Measurements from ENCODE around the gene MATN4. TPM values are rescaled to one million over a fixed set of nuclear protein-coding genes. Genes with fewer than 3 reads are reported as not detected.
A peak's percentile ranks its signal among the peaks of the same experiment; 100 is the strongest.

MATN4 gene
- total and polyA plus RNA-seq, 2 of the 13 experiments (the other 11 are each of a cell fraction or from before 2014, with no cell fraction given) = not detected

DNA sequence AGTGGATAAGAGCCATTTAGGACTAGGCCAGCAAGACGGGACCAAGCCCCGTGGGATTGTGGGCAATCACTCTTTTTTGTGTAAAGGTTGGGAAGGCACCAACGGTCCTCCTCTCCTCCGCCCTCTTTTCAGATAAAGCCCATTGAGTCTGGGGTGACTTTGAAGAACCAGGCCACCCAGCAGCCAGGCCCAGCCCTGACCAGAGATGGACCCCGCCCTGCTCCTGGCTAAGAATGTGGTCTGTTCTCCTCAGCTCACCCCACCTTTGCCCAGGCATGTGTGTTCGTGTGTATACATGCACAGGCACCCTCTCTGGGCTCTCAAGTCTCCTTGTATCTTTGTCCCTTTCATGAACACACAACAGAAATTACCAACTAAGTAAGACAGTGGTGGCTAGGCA is 31.0 kb upstream of the MATN4 start:
- peaks cover 44% of the 10 kb centered on the region for H3K79me2 ChIP-seq (ENCODE audit: insufficient read depth, low read length)
- peaks cover 83% of the 10 kb centered on the region for H3K4me1 ChIP-seq (ENCODE audit: insufficient read depth, low read length)
- in situ Hi-C loops (cut with HindIII; ENCODE audit: extremely low pct_ligation_motif_present, low pct_unique_long_range_greater_than_20kb) = no loop called here
- H4K20me1 ChIP-seq (ENCODE audit: insufficient read depth, low read length) = no peaks in the 10 kb centered on the region
- H3K36me3 ChIP-seq (replicated peaks in 1 of 2; ENCODE audit: control insufficient read depth in 1 of 2, insufficient read depth in 2 of 2, low read length in 2 of 2) = peaks cover 6 to 7% of the 10 kb centered on the region in 2 experiments; a peak in 3 of 5 replicates
- FAIRE-seq (peak; percentile 12), DNase-seq (ENCODE audit: low spot score) (no peak), ATAC-seq (no peak)
- no peaks in the 10 kb centered on the region for H3K27me3 ChIP-seq (ENCODE audit: control insufficient read depth in 1 of 2, insufficient read depth in 2 of 2, low read length in 2 of 2)
- ChIA-PET CTCF (ENCODE audit: low intra/inter-chr PET ratio, low total read pairs) (no interaction called here), POLR2A (interaction anchor here (0.6 to 23.9 kb wide), 3 partner anchors 21 to 429 kb away, joined by 3 to 1422 read pairs (median 25); partner anchors contain the start of genes PABPC1L, SDC4 and SYS1)
- intact Hi-C loops (cut with micrococcal nuclease; ENCODE audit: unreplicated experiment) = no loop called here
- peak overlapping the region; percentile 84 for H3K4me2 ChIP-seq (ENCODE audit: low read depth, low read length)
- no TSS peak for BruUV-seq (replicated peaks)
- WGBS (ENCODE audit: low lambda C conversion rate) = 77% methylated on average over 6 of the region's 6 CpGs
- H3K9ac ChIP-seq (ENCODE audit: insufficient read depth, low read depth, low read length) = peak overlapping the region; percentile 70; the same call in 1 of the 2 replicates
- H3K4me3 ChIP-seq (replicated peaks in 1 of 3; ENCODE audit: insufficient read depth in 1 of 3, low read depth in 2 of 3, low read length in 3 of 3) = no peak overlapping the region
- no peaks in the 10 kb centered on the region for H3K9me3 ChIP-seq (ENCODE audit: low read length)
- no peak overlapping the region for H2AFZ ChIP-seq (ENCODE audit: low read length)
- peak overlapping the region; percentile 80 for H3K27ac ChIP-seq (ENCODE audit: extremely low read length, insufficient read depth, low read length)
- TF ChIP-seq ZNF44 (CRISPR knock-in tag; IDR thresholded peaks at IDR 0.05) (no peak), ZKSCAN5 (CRISPR knock-in tag; IDR thresholded peaks at IDR 0.05) (no peak), ZNF615 (CRISPR knock-in tag; IDR thresholded peaks at IDR 0.05; ENCODE audit: borderline replicate concordance) (no peak), SIN3B (IDR thresholded peaks at IDR 0.05; ENCODE audit: low read length) (no peak), ZNF598 (CRISPR knock-in tag; IDR thresholded peaks at IDR 0.05; ENCODE audit: borderline replicate concordance) (no peak), ZBTB38 (CRISPR knock-in tag; IDR thresholded peaks at IDR 0.05) (0 out of 2 replicates have a peak, but pooled peaks have one; percentile 10), MLLT10 (CRISPR knock-in tag; IDR thresholded peaks at IDR 0.05) (no peak), ZNF263 (CRISPR knock-in tag; IDR thresholded peaks at IDR 0.05) (no peak), MIXL1 (CRISPR knock-in tag; IDR thresholded peaks at IDR 0.05) (no peak), SOX5 (CRISPR knock-in tag; IDR thresholded peaks at IDR 0.05; ENCODE audit: borderline replicate concordance) (no peak), MTF1 (CRISPR knock-in tag; IDR thresholded peaks at IDR 0.05) (no peak), HNRNPH1 (optimal IDR thresholded peaks at IDR 0.05; ENCODE audit: low read depth, low read length) (no peak), PRPF4 (IDR thresholded peaks at IDR 0.05; ENCODE audit: low read depth, low read length, poor library complexity, severe bottlenecking) (no peak), ZNF782 (CRISPR knock-in tag; IDR thresholded peaks at IDR 0.05; ENCODE audit: borderline replicate concordance) (no peak), ZFP41 (CRISPR knock-in tag; IDR thresholded peaks at IDR 0.05; ENCODE audit: borderline replicate concordance) (no peak)
- TF ChIP-seq, protein P1, sequence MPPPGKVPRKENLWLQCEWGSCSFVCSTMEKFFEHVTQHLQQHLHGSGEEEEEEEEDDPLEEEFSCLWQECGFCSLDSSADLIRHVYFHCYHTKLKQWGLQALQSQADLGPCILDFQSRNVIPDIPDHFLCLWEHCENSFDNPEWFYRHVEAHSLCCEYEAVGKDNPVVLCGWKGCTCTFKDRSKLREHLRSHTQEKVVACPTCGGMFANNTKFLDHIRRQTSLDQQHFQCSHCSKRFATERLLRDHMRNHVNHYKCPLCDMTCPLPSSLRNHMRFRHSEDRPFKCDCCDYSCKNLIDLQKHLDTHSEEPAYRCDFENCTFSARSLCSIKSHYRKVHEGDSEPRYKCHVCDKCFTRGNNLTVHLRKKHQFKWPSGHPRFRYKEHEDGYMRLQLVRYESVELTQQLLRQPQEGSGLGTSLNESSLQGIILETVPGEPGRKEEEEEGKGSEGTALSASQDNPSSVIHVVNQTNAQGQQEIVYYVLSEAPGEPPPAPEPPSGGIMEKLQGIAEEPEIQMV (CRISPR knock-in tag; IDR thresholded peaks at IDR 0.05; ENCODE audit: low read depth) = no peak
- TF ChIP-seq, protein P2, sequence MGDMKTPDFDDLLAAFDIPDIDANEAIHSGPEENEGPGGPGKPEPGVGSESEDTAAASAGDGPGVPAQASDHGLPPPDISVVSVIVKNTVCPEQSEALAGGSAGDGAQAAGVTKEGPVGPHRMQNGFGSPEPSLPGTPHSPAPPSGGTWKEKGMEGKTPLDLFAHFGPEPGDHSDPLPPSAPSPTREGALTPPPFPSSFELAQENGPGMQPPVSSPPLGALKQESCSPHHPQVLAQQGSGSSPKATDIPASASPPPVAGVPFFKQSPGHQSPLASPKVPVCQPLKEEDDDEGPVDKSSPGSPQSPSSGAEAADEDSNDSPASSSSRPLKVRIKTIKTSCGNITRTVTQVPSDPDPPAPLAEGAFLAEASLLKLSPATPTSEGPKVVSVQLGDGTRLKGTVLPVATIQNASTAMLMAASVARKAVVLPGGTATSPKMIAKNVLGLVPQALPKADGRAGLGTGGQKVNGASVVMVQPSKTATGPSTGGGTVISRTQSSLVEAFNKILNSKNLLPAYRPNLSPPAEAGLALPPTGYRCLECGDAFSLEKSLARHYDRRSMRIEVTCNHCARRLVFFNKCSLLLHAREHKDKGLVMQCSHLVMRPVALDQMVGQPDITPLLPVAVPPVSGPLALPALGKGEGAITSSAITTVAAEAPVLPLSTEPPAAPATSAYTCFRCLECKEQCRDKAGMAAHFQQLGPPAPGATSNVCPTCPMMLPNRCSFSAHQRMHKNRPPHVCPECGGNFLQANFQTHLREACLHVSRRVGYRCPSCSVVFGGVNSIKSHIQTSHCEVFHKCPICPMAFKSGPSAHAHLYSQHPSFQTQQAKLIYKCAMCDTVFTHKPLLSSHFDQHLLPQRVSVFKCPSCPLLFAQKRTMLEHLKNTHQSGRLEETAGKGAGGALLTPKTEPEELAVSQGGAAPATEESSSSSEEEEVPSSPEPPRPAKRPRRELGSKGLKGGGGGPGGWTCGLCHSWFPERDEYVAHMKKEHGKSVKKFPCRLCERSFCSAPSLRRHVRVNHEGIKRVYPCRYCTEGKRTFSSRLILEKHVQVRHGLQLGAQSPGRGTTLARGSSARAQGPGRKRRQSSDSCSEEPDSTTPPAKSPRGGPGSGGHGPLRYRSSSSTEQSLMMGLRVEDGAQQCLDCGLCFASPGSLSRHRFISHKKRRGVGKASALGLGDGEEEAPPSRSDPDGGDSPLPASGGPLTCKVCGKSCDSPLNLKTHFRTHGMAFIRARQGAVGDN (CRISPR knock-in tag; IDR thresholded peaks at IDR 0.05) = peak; percentile 42
- TF ChIP-seq, protein P3, sequence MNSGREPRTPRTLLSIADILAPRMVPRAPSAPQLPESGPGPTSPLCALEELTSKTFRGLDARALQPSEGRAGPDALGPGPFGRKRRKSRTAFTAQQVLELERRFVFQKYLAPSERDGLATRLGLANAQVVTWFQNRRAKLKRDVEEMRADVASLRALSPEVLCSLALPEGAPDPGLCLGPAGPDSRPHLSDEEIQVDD (CRISPR knock-in tag; IDR thresholded peaks at IDR 0.05; ENCODE audit: borderline replicate concordance) = no peak
- TF ChIP-seq, protein P4, sequence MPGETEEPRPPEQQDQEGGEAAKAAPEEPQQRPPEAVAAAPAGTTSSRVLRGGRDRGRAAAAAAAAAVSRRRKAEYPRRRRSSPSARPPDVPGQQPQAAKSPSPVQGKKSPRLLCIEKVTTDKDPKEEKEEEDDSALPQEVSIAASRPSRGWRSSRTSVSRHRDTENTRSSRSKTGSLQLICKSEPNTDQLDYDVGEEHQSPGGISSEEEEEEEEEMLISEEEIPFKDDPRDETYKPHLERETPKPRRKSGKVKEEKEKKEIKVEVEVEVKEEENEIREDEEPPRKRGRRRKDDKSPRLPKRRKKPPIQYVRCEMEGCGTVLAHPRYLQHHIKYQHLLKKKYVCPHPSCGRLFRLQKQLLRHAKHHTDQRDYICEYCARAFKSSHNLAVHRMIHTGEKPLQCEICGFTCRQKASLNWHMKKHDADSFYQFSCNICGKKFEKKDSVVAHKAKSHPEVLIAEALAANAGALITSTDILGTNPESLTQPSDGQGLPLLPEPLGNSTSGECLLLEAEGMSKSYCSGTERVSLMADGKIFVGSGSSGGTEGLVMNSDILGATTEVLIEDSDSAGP (CRISPR knock-in tag; IDR thresholded peaks at IDR 0.05; ENCODE audit: borderline replicate concordance) = no peak
